GM12875 (cell line): ENCODE results near the gene CPSF7.

Experiments
- H3K4me3 ChIP-seq: one replicate; pipeline ENCODE4 v1.5.1; 2011; ENCODE audit warnings: low read depth, low read length, control low read depth
- TF ChIP-seq, protein P1 (sequence below): IDR thresholded peaks from 2 replicates; pipeline ENCODE4 v1.5.1; 2011; ENCODE audit warnings: low read depth, mild to moderate bottlenecking, control low read depth, inconsistent platforms, low read length, moderate library complexity, borderline replicate concordance; ENCODE audit not compliant: insufficient read depth

Gene CPSF7, protein sequence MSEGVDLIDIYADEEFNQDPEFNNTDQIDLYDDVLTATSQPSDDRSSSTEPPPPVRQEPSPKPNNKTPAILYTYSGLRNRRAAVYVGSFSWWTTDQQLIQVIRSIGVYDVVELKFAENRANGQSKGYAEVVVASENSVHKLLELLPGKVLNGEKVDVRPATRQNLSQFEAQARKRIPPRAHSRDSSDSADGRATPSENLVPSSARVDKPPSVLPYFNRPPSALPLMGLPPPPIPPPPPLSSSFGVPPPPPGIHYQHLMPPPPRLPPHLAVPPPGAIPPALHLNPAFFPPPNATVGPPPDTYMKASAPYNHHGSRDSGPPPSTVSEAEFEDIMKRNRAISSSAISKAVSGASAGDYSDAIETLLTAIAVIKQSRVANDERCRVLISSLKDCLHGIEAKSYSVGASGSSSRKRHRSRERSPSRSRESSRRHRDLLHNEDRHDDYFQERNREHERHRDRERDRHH

DNA sequence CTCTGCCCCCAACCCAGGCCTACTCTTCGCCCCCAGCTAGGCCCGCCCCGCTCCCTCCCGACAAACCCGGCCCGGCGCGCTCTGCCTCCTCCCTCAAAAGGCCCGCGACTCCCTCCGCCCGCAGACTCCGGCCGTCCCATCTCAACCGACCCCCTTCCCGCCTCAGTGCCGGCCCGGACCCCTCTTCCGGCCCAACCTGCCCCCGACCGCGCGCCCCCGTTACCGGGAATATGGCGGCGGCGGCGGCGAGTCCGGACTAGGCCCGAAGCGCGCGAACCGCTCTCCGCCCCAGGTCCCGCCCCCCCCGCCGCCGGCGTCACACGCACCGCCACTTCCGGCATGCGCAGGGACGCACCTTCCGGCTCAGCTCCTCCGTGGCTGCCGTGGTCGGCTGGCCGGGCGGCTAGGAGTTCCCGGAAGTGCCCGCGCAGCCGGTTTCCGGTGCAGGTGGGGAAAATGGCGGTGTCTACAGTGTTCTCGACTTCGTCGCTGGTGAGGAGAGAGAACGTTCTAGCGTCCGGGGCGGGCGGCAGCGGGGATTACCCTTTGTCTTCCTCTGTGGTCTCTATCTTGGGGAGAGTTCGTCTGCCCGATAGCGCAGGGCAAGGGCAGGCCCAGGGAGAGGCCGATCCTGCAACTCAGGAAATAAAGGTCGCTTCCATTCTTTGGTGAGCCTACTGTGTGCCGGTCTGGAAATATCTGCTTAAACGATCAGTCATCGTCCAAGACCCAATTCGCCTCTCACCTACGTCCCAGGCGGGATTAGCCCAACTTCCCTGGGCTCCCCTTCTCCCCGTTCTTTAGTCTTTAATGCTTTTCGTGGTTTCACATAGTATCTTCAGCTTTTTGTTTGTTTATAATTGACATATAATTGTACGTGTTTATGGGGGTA lies at the start of gene CPSF7, which contains the start of gene SDHAF2:
CPSF7 (minus strand) TSS at position 285 of the 892 bp plus-strand sequence. CDS start 740 bp downstream, outside the sequence.
SDHAF2 (plus strand) TSS at position 434 of the 892 bp plus-strand sequence; CDS start at position 457, 23 bp downstream.
- peak within 1 kb of the TSS; percentile 75 for H3K4me3 ChIP-seq
- TF ChIP-seq, protein P1, sequence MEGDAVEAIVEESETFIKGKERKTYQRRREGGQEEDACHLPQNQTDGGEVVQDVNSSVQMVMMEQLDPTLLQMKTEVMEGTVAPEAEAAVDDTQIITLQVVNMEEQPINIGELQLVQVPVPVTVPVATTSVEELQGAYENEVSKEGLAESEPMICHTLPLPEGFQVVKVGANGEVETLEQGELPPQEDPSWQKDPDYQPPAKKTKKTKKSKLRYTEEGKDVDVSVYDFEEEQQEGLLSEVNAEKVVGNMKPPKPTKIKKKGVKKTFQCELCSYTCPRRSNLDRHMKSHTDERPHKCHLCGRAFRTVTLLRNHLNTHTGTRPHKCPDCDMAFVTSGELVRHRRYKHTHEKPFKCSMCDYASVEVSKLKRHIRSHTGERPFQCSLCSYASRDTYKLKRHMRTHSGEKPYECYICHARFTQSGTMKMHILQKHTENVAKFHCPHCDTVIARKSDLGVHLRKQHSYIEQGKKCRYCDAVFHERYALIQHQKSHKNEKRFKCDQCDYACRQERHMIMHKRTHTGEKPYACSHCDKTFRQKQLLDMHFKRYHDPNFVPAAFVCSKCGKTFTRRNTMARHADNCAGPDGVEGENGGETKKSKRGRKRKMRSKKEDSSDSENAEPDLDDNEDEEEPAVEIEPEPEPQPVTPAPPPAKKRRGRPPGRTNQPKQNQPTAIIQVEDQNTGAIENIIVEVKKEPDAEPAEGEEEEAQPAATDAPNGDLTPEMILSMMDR, result no peak

DNA sequence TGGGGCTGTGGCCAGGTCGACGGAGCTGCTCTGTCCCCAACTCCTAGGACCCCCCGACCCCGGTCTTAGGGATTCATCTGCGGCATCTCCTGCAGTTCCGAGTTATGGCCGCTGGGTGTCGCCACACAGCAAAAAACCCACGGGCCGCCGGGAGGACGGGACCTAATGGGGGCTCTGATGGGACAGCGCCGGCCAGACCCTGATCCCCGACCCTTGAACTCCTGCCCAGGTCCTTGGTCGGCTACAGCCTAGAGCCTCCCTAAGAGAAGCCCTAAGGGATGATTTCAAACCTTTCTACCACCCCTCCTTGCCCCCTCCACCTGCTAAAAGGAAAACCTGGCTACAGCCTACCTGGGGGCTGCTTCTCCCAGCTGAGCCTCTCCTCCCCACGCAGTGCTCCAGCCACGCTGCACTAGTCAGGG lies 48.0 kb upstream of the CPSF7 start:
- H3K4me3 ChIP-seq, result no peak overlapping the region
- TF ChIP-seq, protein P1, result peak; percentile 86

DNA sequence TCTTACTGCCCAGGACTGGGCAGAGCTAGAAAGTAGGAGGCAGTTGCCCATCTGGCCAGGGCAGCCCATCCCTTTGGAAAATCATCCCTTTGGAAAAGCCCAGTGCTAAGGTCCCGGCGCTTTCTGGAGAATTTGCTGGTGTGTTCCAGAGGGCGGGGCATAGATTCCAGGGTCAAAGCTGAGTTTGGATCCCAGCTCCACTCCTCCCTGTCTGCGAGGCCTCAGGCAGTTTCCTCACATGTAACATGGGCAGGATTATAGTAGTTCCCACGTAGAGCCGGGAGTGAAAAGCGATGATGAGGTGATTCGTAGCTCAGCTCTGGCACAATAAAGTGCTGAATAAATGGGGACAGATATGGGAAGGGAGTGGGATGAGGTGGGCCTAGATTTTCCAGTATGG lies 47.4 kb upstream of the CPSF7 start:
- H3K4me3 ChIP-seq, result no peak overlapping the region
- TF ChIP-seq, protein P1, result no peak

DNA sequence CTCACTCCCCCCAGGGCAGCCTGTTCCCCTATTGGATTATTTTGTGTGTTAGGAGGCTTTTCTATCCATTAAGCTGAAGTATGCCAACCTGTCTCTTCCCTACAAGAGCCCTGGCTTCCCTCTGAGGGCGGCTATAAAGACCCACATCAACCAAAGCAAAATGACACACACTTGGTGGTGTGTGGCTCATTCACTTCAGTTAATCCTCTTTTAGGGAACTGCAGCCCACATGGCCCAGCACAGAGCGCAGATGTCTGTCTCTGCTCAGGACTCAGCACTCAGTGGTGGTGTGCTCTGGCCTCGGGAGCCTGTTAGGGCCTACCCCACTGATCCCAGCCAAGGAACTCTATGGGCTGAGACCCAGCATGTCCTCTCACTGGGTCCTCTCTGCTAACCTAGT lies 46.6 kb upstream of the CPSF7 start:
- no peak overlapping the region for H3K4me3 ChIP-seq
- TF ChIP-seq, protein P1, result no peak

DNA sequence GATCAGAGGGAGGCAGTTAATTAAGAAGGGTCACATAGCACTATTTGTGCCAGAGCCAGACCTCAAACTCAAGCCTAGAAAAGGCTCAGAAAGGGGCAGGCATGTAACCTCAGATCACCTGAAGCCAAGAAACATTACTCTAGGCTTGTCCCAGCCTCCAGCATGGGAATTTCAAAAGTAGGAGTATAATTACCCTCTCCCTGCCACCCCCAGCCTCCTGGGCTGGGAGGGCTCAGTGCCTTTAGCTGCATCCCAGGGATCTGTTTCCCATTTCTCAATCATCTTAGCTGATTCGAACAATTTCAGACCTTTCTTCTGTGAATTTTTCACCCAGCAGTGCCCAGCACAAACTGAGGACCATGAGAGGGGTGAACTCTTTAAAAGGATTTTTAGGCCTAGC lies 45.7 kb upstream of the CPSF7 start:
- TF ChIP-seq, protein P1, result no peak
- no peak overlapping the region for H3K4me3 ChIP-seq

DNA sequence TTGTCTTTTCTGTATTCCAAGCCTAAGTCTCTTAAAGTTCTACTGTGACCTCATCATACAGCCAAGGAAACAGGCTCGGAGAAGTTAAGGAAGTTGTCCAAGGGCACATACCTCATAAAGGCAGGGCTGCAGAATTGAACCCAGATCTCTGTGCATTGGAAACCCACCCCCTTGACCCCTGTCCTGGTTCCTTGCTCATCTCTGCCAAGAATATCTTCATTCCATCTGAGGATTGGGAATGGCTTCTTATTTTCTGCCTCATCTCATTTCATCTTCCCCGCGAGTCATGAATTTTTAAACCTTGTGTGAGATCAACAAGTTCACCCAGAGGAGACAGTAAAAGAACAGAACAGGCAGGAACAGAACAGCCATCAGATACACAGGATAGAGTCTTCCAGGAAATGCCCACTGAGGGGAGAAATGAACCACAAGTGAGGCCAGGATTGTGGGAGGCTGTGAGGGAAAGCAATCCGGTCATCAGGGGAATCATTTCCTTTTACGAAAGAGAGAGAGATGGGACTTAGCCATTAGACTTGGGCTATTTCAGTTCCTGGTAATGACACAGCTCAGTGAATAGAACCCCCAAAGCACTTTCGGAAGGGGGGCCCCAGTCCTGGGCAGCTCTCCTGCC lies 44.4 kb upstream of the CPSF7 start:
- TF ChIP-seq, protein P1, result no peak
- H3K4me3 ChIP-seq, result no peak overlapping the region
